Neuron (in vitro differentiated cells): ENCODE data around the gene ABCF1.

Experiments
- H2AFZ ChIP-seq: one replicate; pipeline ENCODE4 v1.6.1; 2013; ENCODE audit warnings: low read depth, mild to moderate bottlenecking, inconsistent platforms, low read length, moderate library complexity
- H3K27me3 ChIP-seq: one replicate; pipeline ENCODE4 v1.6.1; 2013; ENCODE audit warnings: low read length; ENCODE audit not compliant: insufficient read depth
- H3K36me3 ChIP-seq: one replicate; pipeline ENCODE4 v1.6.1; 2013; ENCODE audit warnings: low read length; ENCODE audit not compliant: insufficient read depth
- H3K4me1 ChIP-seq: one replicate; pipeline ENCODE4 v1.6.1; 2013; ENCODE audit warnings: low read length; ENCODE audit not compliant: insufficient read depth
- H3K4me3 ChIP-seq: 2 replicates; pipeline ENCODE4 v1.5.1; 2013; ENCODE audit warnings: mild to moderate bottlenecking, low read length, moderate library complexity
- H3K9me3 ChIP-seq: one replicate; pipeline ENCODE4 v1.6.1; 2013; ENCODE audit warnings: low read length

Gene ABCF1

DNA sequence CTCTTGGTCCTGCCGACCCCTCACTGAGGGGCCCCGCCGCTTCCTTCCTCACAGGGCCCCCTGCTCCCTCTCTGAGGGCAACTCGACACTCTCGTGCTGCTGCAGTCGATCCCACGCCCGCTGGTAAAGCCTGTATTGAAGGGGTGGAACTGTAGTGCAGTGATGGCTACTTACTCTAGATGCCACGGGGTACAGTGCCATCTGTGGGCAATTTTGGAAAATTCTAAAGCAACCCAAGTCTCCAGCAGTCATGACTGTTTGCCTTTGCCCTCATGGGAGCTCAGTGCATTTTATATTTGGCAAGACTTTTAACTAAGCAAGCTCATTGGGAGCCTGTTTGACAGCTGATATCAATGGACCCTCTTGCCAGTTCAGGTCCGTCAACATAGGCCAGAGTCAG, 69.2 kb downstream of the ABCF1 start:
- Histone ChIP-seq H3K4me3 (no peak overlapping the region), H3K9me3 (no peaks in the 10 kb centered on the region), H3K36me3 (peaks cover 75% of the 10 kb centered on the region), H2AFZ (no peak overlapping the region), H3K4me1 (no peaks in the 10 kb centered on the region), H3K27me3 (no peaks in the 10 kb centered on the region)

GRCh38 chr6:30641048-30641447, 69.8 kb downstream of the ABCF1 start:
- Histone ChIP-seq H3K4me1 (peaks cover 3% of the 10 kb centered on the region), H3K36me3 (peaks cover 73% of the 10 kb centered on the region), H3K4me3 (no peak overlapping the region), H3K27me3 (no peaks in the 10 kb centered on the region), H3K9me3 (no peaks in the 10 kb centered on the region), H2AFZ (no peak overlapping the region)
